HepG2 (cell line): ENCODE data around the gene TDRD9. TPM values are rescaled to one million over a fixed set of nuclear protein-coding genes. Genes with fewer than 3 reads are reported as not detected.
A peak's percentile ranks its signal among the peaks of the same experiment; 100 is the strongest.

ENCODE experiments used
- ATF3 ChIP-seq: sonication (generic); formaldehyde crosslinking; IDR thresholded peaks from 2 replicates; pipeline ENCODE4 v1.4.0; 2020; ENCODE audit warnings: missing genetic modification reagents
- EP300 ChIP-seq, 3 experiments: sonication (generic) in 1 of 3; formaldehyde crosslinking in 1 of 3; IDR thresholded peaks; 2 replicates each; pipeline versions ENCODE4 v1.5.1 to v1.6.1; 2011 to 2020; ENCODE audit warnings: low read depth in 2 of 3, low read length in 2 of 3, borderline replicate concordance in 1 of 3, improper control_type of control experiment in 1 of 3, mild to moderate bottlenecking in 1 of 3, missing genetic modification reagents in 1 of 3, moderate library complexity in 1 of 3
- GPN1 ChIP-seq: sonication (generic); formaldehyde crosslinking; IDR thresholded peaks from 2 replicates; pipeline ENCODE4 v1.5.1; 2020; ENCODE audit warnings: missing genetic modification reagents, borderline replicate concordance
- KDM5B ChIP-seq: sonication (generic); formaldehyde crosslinking; IDR thresholded peaks from 2 replicates; pipeline ENCODE4 v1.4.0; 2020; ENCODE audit warnings: missing genetic modification reagents, mild to moderate bottlenecking, borderline replicate concordance
- PRDM10 ChIP-seq: sonication (generic); formaldehyde crosslinking; IDR thresholded peaks from 2 replicates; pipeline ENCODE4 v1.4.0; 2020; ENCODE audit warnings: low read depth, missing genetic modification reagents
- XRCC5 ChIP-seq: fragments of 200-400 bp; formaldehyde crosslinking; optimal IDR thresholded peaks from 2 replicates; pipeline ENCODE3; 2017; ENCODE audit warnings: mild to moderate bottlenecking, low read length
- ZBTB14 ChIP-seq: sonication (generic); formaldehyde crosslinking; IDR thresholded peaks from 2 replicates; pipeline ENCODE4 v1.4.0; 2020; ENCODE audit warnings: missing genetic modification reagents
- ZBTB38 ChIP-seq: sonication (generic); formaldehyde crosslinking; IDR thresholded peaks from 2 replicates; pipeline ENCODE4 v1.5.1; 2020; ENCODE audit warnings: mild to moderate bottlenecking, missing genetic modification reagents
- ZNF232 ChIP-seq: sonication (generic); formaldehyde crosslinking; IDR thresholded peaks from 2 replicates; pipeline ENCODE4 v1.4.0; 2020; ENCODE audit warnings: missing genetic modification reagents, borderline replicate concordance
- ZNF24 ChIP-seq: fragments of 450-650 bp; IDR thresholded peaks from 2 replicates; pipeline ENCODE4 v1.6.1; 2017; ENCODE audit warnings: antibody characterized with exemption, mild to moderate bottlenecking
- ZNF33A ChIP-seq: sonication (generic); formaldehyde crosslinking; IDR thresholded peaks from 2 replicates; pipeline ENCODE4 v1.5.1; 2020; ENCODE audit warnings: missing genetic modification reagents, mild to moderate bottlenecking, moderate library complexity, borderline replicate concordance
- ZNF546 ChIP-seq: sonication (generic); formaldehyde crosslinking; conservative IDR thresholded peaks from 2 replicates; pipeline ENCODE4 v1.8.1; 2023; ENCODE audit warnings: mild to moderate bottlenecking, missing genetic modification reagents
- ZUFSP ChIP-seq: sonication (generic); formaldehyde crosslinking; IDR thresholded peaks from 2 replicates; pipeline ENCODE4 v1.9.0; 2021; ENCODE audit warnings: missing genetic modification reagents, mild to moderate bottlenecking, borderline replicate concordance
- polyA plus RNA-seq, 8 experiments: library from polyadenylated mRNA; depleted of rRNA in 3 of 8; stranded (reverse) in 7 of 8; unstranded in 1 of 8; fragments of >200 nt; fragmentation: Illumina TruSeq in 4 of 8; extraction: Trizol in 4 of 8; gene quantifications; 2 replicates each; pipeline versions ENCODE4 v1.2.1 to v1.2.3, GENCODE V29; 2011 to 2016; ENCODE audit warnings: low read depth in 4 of 8, missing spikeins in 1 of 8, mixed read lengths in 1 of 8; ENCODE audit not compliant: insufficient read depth in 1 of 8
- total RNA-seq, 5 experiments: library from RNA; depleted of rRNA; stranded (reverse); fragments of >200 nt; fragmentation: Illumina TruSeq; extraction: Trizol; gene quantifications; 2 replicates each; pipeline ENCODE4 v1.2.3, GENCODE V29; 2016; ENCODE audit warnings: low read depth in 1 of 5
- TF ChIP-seq, protein P1 (sequence below): sonication (generic); formaldehyde crosslinking; IDR thresholded peaks from 2 replicates; pipeline ENCODE4 v1.5.0; 2020; ENCODE audit warnings: mild to moderate bottlenecking, missing genetic modification reagents
- TF ChIP-seq, protein P2 (sequence below): sonication (generic); formaldehyde crosslinking; IDR thresholded peaks from 2 replicates; pipeline ENCODE4 v1.4.0; 2020; ENCODE audit warnings: missing genetic modification reagents; ENCODE audit errors: not compliant biosample characterization

TDRD9 gene
- total and polyA plus RNA-seq, 2 of the 13 experiments (the other 11 are each of a cell fraction or from before 2014, with no cell fraction given) = not detected

- TF ChIP-seq ATF3 (CRISPR knock-in tag) (peak; percentile 26; the same call in 1 of the 2 replicates), ZNF24 (no peak), ZBTB38 (CRISPR knock-in tag) (no peak; the same call in 1 of the 2 replicates), KDM5B (CRISPR knock-in tag) (peak; percentile 71; the same call in 1 of the 2 replicates), ZBTB14 (CRISPR knock-in tag) (no peak), GPN1 (no peak), PRDM10 (CRISPR knock-in tag) (no peak), ZNF546 (CRISPR knock-in tag) (no peak), ZNF33A (no peak), ZUFSP (no peak), EP300 (IDR thresholded peaks at IDR 0.05; ENCODE audit: low read depth in 2 of 2, low read length in 2 of 2) (no peak), EP300 (CRISPR knock-in tag; IDR thresholded peaks at IDR 0.05; ENCODE audit: borderline replicate concordance) (0 out of 2 replicates have a peak, but pooled peaks have one; percentile 24), XRCC5 (no peak), ZNF232 (CRISPR knock-in tag) (no peak)
- TF ChIP-seq, protein P1, sequence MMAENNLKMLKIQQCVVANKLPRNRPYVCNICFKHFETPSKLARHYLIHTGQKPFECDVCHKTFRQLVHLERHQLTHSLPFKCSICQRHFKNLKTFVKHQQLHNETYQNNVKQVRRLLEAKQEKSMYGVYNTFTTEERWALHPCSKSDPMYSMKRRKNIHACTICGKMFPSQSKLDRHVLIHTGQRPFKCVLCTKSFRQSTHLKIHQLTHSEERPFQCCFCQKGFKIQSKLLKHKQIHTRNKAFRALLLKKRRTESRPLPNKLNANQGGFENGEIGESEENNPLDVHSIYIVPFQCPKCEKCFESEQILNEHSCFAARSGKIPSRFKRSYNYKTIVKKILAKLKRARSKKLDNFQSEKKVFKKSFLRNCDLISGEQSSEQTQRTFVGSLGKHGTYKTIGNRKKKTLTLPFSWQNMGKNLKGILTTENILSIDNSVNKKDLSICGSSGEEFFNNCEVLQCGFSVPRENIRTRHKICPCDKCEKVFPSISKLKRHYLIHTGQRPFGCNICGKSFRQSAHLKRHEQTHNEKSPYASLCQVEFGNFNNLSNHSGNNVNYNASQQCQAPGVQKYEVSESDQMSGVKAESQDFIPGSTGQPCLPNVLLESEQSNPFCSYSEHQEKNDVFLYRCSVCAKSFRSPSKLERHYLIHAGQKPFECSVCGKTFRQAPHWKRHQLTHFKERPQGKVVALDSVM (CRISPR knock-in tag) = peak; percentile 90
- TF ChIP-seq, protein P2, sequence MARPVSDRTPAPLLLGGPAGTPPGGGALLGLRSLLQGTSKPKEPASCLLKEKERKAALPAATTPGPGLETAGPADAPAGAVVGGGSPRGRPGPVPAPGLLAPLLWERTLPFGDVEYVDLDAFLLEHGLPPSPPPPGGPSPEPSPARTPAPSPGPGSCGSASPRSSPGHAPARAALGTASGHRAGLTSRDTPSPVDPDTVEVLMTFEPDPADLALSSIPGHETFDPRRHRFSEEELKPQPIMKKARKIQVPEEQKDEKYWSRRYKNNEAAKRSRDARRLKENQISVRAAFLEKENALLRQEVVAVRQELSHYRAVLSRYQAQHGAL (CRISPR knock-in tag) = no peak
Observed at GRCh38 chr14:103889313-103890051, 38.8 kb upstream of the TDRD9 start (continued).
